Prostate gland (tissue), 2 donors: ENCODE measurements around the gene SLC16A13. TPM values are rescaled to one million over a fixed set of nuclear protein-coding genes. Genes with fewer than 3 reads are reported as not detected.

Experiments used
- DNase-seq: peaks from one replicate; pipeline ENCODE4 v3.0.0-alpha.2; 2019; ENCODE audit warnings: low spot score
- H3K27ac ChIP-seq, 2 donors: fragments of 200-600 bp; sonication (generic); 2 replicates each; pipeline ENCODE4 v1.5.1; 2017 to 2019
- H3K27me3 ChIP-seq: fragments of 200-600 bp; sonication (generic); replicated peaks from 2 replicates; pipeline ENCODE4 v1.5.1; 2019; ENCODE audit not compliant: insufficient read depth
- H3K36me3 ChIP-seq, 2 donors: fragments of 200-600 bp; sonication (generic); 1 replicate in 1 of 2; 2 replicates in 1 of 2; pipeline versions ENCODE4 v1.5.1 to v1.8.1; 2017 to 2019
- H3K4me1 ChIP-seq: fragments of 200-600 bp; sonication (generic); replicated peaks from 2 replicates; pipeline ENCODE4 v1.5.1; 2019
- H3K4me3 ChIP-seq, 2 donors: fragments of 200-600 bp; sonication (generic); 2 replicates each; pipeline ENCODE4 v1.5.1; 2017 to 2019
- H3K9me3 ChIP-seq: fragments of 200-600 bp; sonication (generic); 2 replicates; pipeline ENCODE4 v1.5.1; 2017
- CTCF ChIP-seq, 4 experiments: fragments of 200-600 bp in 2 of 4; fragments of 450-650 bp in 2 of 4; sonication (generic) in 2 of 4; IDR thresholded peaks; 1 replicate in 3 of 4; 2 replicates in 1 of 4; pipeline ENCODE4 v1.5.1; 2016 to 2019; ENCODE audit warnings: antibody characterized with exemption in 4 of 4, mild to moderate bottlenecking in 2 of 4, moderate library complexity in 2 of 4
- POLR2A ChIP-seq: fragments of 450-650 bp; IDR thresholded peaks from one replicate; pipeline ENCODE4 v1.6.1; 2016; ENCODE audit warnings: antibody characterized with exemption, mild to moderate bottlenecking
- POLR2AphosphoS5 ChIP-seq: sonication (generic); formaldehyde crosslinking; IDR thresholded peaks from one replicate; pipeline ENCODE4 v1.6.1; 2017; ENCODE audit warnings: antibody characterized with exemption
- WGBS: methylation state at CpG from one replicate; pipeline ENCODE4 v1.1.5; 2018; 5-methylcytosine and 5-hydroxymethylcytosine counted together
- intact Hi-C: fragments of 100-400 bp; cut with DNase I; formaldehyde crosslinking; loops from one replicate; pipeline ENCODE4 v1.14.2; 2022
- total RNA-seq, 2 donors: library from RNA; depleted of rRNA; stranded (reverse); fragments of >200 nt; gene quantifications; one replicate each; pipeline ENCODE4 v1.1.0, GENCODE V29; 2016

The SLC16A13 gene
- total RNA-seq, 2 donors from 2014 or later, result 1.7 to 1.8 TPM

- Histone ChIP-seq H3K27ac (peak overlapping the region in 1 of 2 donors; percentile 24), H3K4me3 (no peak overlapping the region), H3K9me3 (no peaks in the 10 kb centered on the region), H3K36me3 (no peaks in the 10 kb centered on the region), H3K27me3 (peaks cover 3% of the 10 kb centered on the region), H3K4me1 (no peaks in the 10 kb centered on the region)
- WGBS, result 72% methylated on average over 11 of the region's 11 CpGs
- intact Hi-C loops, result loop anchor here (5.0 kb wide), 1 partner anchor 109 kb away; no protein-coding TSS in a partner anchor
- no peak for TF ChIP-seq POLR2AphosphoS5
- no peak for TF ChIP-seq CTCF (IDR thresholded peaks at IDR 0.05)
- no peak for TF ChIP-seq POLR2A
- no peak for DNase-seq
Measured at GRCh38 chr17:7020894-7021664, 14.7 kb upstream of the SLC16A13 start.

GRCh38 chr17:7021993-7022778, 13.6 kb upstream of the SLC16A13 start:
- intact Hi-C loops, result loop anchor here (5.0 kb wide), 1 partner anchor 110 kb away; no protein-coding TSS in a partner anchor
- 3% methylated on average over 37 of the region's 53 CpGs for WGBS
- TF ChIP-seq POLR2A (no peak), CTCF (IDR thresholded peaks at IDR 0.05) (peak; percentile 82 to 96 (median 88))
- peaks cover 3% of the 10 kb centered on the region for H3K27me3 ChIP-seq
- no peaks in the 10 kb centered on the region for H3K4me1 ChIP-seq
- peak overlapping the region in 1 of 2 donors; percentile 24 for H3K27ac ChIP-seq
- no peaks in the 10 kb centered on the region for H3K9me3 ChIP-seq
- no peaks in the 10 kb centered on the region for H3K36me3 ChIP-seq
- H3K4me3 ChIP-seq, result peak overlapping the region; percentile 5 to 8
- DNase-seq, result peak; percentile 58

- intact Hi-C loops, result loop anchor here (5.0 kb wide), 1 partner anchor 111 kb away; no protein-coding TSS in a partner anchor
- H3K27me3 ChIP-seq, result peaks cover 3% of the 10 kb centered on the region
- H3K36me3 ChIP-seq, result no peaks in the 10 kb centered on the region
- H3K9me3 ChIP-seq, result no peaks in the 10 kb centered on the region
- TF ChIP-seq POLR2AphosphoS5 (no peak), CTCF (IDR thresholded peaks at IDR 0.05) (no peak), POLR2A (no peak)
- WGBS, result 13% methylated on average over 47 of the region's 47 CpGs
- H3K27ac ChIP-seq, result peak within 1 kb of the TSS in 1 of 2 donors; percentile 30
- H3K4me1 ChIP-seq, result no peaks in the 10 kb centered on the region
- DNase-seq, result no peak
- H3K4me3 ChIP-seq, result peak within 1 kb of the TSS; percentile 5 to 11
Measured at GRCh38 chr17:7022781-7023571, 12.8 kb upstream of the SLC16A13 start, which contains the start of gene BCL6B. Gene BCL6B, plus strand, starts transcription at chr17:7023050. Its CDS starts 622 bp downstream, at chr17:7023672.

GRCh38 chr17:7023576-7024401, 12.0 kb upstream of the SLC16A13 start:
- TF ChIP-seq CTCF (IDR thresholded peaks at IDR 0.05) (no peak), POLR2A (peak; percentile 46), POLR2AphosphoS5 (peak; percentile 73)
- peak; percentile 78 for DNase-seq
- WGBS, result 36% methylated on average over 51 of the region's 51 CpGs
- Histone ChIP-seq H3K36me3 (no peaks in the 10 kb centered on the region), H3K27ac (peak overlapping the region in 1 of 2 donors; percentile 30), H3K4me1 (no peaks in the 10 kb centered on the region), H3K9me3 (no peaks in the 10 kb centered on the region), H3K4me3 (peak overlapping the region in 1 of 2 donors; percentile 11), H3K27me3 (peaks cover 3% of the 10 kb centered on the region)
- intact Hi-C loops, result loop anchor here (5.0 kb wide), 1 partner anchor 111 kb away; no protein-coding TSS in a partner anchor
